OCI-LY1 (cell line): ENCODE measurements around the gene FAM76A.

ENCODE experiments used
- H2AFZ ChIP-seq: fragments of 200-600 bp; sonication (generic), shearing (Covaris generic); 2 replicates; pipeline ENCODE4 v1.6.0; 2014; ENCODE audit warnings: antibody characterized with exemption, mild to moderate bottlenecking, low read length
- H3F3A ChIP-seq: fragments of 200-600 bp; sonication (generic), shearing (Covaris generic); 2 replicates; pipeline ENCODE4 v1.6.0; 2014; ENCODE audit warnings: mild to moderate bottlenecking, antibody characterized with exemption, low read length, moderate library complexity; ENCODE audit not compliant: insufficient read depth
- H3K27ac ChIP-seq: fragments of 200-600 bp; sonication (generic); 2 replicates; pipeline ENCODE4 v1.5.1; 2014; ENCODE audit warnings: low read length, mixed run types, mild to moderate bottlenecking, low read depth; ENCODE audit not compliant: poor library complexity, severe bottlenecking
- H3K27me3 ChIP-seq: fragments of 200-600 bp; sonication (generic); 2 replicates; pipeline ENCODE4 v1.6.0; 2014; ENCODE audit warnings: antibody characterized with exemption, mild to moderate bottlenecking, low read length, moderate library complexity; ENCODE audit not compliant: insufficient read depth
- H3K36me3 ChIP-seq: fragments of 200-600 bp; sonication (generic); 2 replicates; pipeline ENCODE4 v1.6.1; 2014; ENCODE audit warnings: mild to moderate bottlenecking, antibody characterized with exemption, low read length, moderate library complexity, mixed read lengths; ENCODE audit not compliant: insufficient read depth
- H3K4me1 ChIP-seq: fragments of 200-600 bp; sonication (generic); 2 replicates; pipeline ENCODE4 v1.5.1; 2014; ENCODE audit warnings: mild to moderate bottlenecking, low read length, moderate library complexity; ENCODE audit not compliant: insufficient read depth, severe bottlenecking
- H3K4me2 ChIP-seq: fragments of 200-600 bp; sonication (generic), shearing (Covaris generic); 2 replicates; pipeline ENCODE4 v1.6.1; 2014; ENCODE audit warnings: low read length
- H3K4me3 ChIP-seq: fragments of 200-600 bp; sonication (generic); 2 replicates; pipeline ENCODE4 v1.5.1; 2014; ENCODE audit warnings: low read length, low read depth, mild to moderate bottlenecking, mixed read lengths; ENCODE audit not compliant: poor library complexity, severe bottlenecking
- H3K79me2 ChIP-seq: fragments of 200-600 bp; shearing (Covaris generic); 2 replicates; pipeline ENCODE4 v1.6.1; 2016; ENCODE audit warnings: mixed run types, low read length, mixed read lengths; ENCODE audit not compliant: insufficient read depth
- H3K9ac ChIP-seq: fragments of 200-600 bp; sonication (generic), shearing (Covaris generic); 2 replicates; pipeline ENCODE4 v1.6.1; 2014; ENCODE audit warnings: mild to moderate bottlenecking, low read length, mixed read lengths
- H3K9me2 ChIP-seq: fragments of 200-600 bp; sonication (generic), shearing (Covaris generic); 2 replicates; pipeline ENCODE4 v1.6.1; 2014; ENCODE audit warnings: low read depth, mild to moderate bottlenecking, low read length, mixed read lengths
- H3K9me3 ChIP-seq: fragments of 200-600 bp; shearing (Covaris generic); 2 replicates; pipeline ENCODE4 v1.6.1; 2014; ENCODE audit warnings: low read length, mixed read lengths
- H4K20me1 ChIP-seq: fragments of 200-600 bp; sonication (generic), shearing (Covaris generic); 2 replicates; pipeline ENCODE4 v1.6.0; 2016; ENCODE audit warnings: mild to moderate bottlenecking, low read length; ENCODE audit not compliant: insufficient read depth
- EZH2 ChIP-seq: fragments of 200-600 bp; sonication (generic), shearing (Covaris generic); IDR thresholded peaks from 2 replicates; pipeline ENCODE4 v1.8.0; 2017; ENCODE audit warnings: borderline replicate concordance, mixed run types, mild to moderate bottlenecking, antibody characterized with exemption, low read length, moderate library complexity, mixed read lengths
- TF ChIP-seq, protein P1 (sequence below): fragments of 200-600 bp; sonication (generic), shearing (Covaris generic); IDR thresholded peaks from 2 replicates; pipeline ENCODE4 v1.5.1; 2017; ENCODE audit warnings: mild to moderate bottlenecking, antibody characterized with exemption, low read length, moderate library complexity, mixed read lengths

The FAM76A gene

DNA sequence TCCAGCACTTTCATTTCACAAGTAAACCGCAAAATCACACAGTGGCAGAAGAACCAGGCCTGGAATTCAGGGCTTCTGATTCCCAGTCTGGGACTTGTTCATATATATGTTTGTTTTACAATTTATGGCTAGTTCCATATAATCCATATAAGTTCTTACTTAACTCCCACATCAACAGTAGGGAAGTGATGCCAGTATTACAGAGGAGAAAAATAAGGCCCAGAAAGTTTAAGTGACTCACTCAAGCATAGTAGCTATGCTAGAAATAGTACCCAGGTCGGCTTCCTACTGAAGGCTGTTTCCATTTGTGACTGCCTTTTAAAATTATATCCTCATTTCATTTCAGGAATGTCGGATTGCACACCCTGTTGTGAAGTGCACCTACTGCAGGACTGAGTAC lies 1.4 kb downstream of the FAM76A start:
- H3K79me2 ChIP-seq, result no peaks in the 10 kb centered on the region
- H3K36me3 ChIP-seq, result peaks cover 6% of the 10 kb centered on the region; the same call in 1 of the 2 replicates
- no peaks in the 10 kb centered on the region for H3K9me2 ChIP-seq
- no peak overlapping the region for H3K27ac ChIP-seq
- H3K4me3 ChIP-seq, result peak overlapping the region; percentile 81
- H4K20me1 ChIP-seq, result no peaks in the 10 kb centered on the region
- peak overlapping the region; percentile 87 for H3K4me2 ChIP-seq
- H3K9ac ChIP-seq, result peak overlapping the region; percentile 77
- no peaks in the 10 kb centered on the region for H3K27me3 ChIP-seq
- no peak overlapping the region for H2AFZ ChIP-seq
- H3K9me3 ChIP-seq, result no peaks in the 10 kb centered on the region
- H3F3A ChIP-seq, result no peaks in the 10 kb centered on the region
- no peak for TF ChIP-seq EZH2
- TF ChIP-seq, protein P1, sequence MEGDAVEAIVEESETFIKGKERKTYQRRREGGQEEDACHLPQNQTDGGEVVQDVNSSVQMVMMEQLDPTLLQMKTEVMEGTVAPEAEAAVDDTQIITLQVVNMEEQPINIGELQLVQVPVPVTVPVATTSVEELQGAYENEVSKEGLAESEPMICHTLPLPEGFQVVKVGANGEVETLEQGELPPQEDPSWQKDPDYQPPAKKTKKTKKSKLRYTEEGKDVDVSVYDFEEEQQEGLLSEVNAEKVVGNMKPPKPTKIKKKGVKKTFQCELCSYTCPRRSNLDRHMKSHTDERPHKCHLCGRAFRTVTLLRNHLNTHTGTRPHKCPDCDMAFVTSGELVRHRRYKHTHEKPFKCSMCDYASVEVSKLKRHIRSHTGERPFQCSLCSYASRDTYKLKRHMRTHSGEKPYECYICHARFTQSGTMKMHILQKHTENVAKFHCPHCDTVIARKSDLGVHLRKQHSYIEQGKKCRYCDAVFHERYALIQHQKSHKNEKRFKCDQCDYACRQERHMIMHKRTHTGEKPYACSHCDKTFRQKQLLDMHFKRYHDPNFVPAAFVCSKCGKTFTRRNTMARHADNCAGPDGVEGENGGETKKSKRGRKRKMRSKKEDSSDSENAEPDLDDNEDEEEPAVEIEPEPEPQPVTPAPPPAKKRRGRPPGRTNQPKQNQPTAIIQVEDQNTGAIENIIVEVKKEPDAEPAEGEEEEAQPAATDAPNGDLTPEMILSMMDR, result no peak
- peaks cover 20% of the 10 kb centered on the region for H3K4me1 ChIP-seq

DNA sequence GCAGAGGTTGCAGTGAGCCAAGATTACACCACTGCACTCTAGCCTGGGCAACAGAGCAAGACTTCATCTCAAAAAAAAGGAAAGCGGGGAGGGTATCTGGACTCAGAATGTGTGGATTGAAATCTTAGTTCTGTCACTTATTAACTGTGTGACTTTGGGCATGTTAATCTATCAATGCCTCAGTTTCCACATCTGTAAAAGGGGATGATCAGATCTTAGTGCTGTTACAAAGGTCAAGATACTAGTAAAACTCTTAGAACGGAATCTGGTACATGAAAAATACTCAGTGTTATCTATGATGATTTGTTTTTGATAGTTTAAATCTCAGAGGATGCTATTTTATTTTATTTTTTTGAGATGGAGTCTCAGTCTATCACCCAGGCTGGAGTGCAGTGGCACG lies 10.5 kb downstream of the FAM76A start:
- H3K9me2 ChIP-seq, result no peaks in the 10 kb centered on the region
- H3K9ac ChIP-seq, result no peak overlapping the region
- no peak overlapping the region for H3K4me2 ChIP-seq
- H3K9me3 ChIP-seq, result no peaks in the 10 kb centered on the region
- H3K36me3 ChIP-seq, result peaks cover 39% of the 10 kb centered on the region
- H3K4me1 ChIP-seq, result no peaks in the 10 kb centered on the region
- H3K79me2 ChIP-seq, result no peaks in the 10 kb centered on the region
- no peak overlapping the region for H3K27ac ChIP-seq
- TF ChIP-seq, protein P1, result no peak
- TF ChIP-seq EZH2, result no peak
- no peak overlapping the region for H2AFZ ChIP-seq
- H3F3A ChIP-seq, result no peaks in the 10 kb centered on the region
- H4K20me1 ChIP-seq, result no peaks in the 10 kb centered on the region
- no peaks in the 10 kb centered on the region for H3K27me3 ChIP-seq
- H3K4me3 ChIP-seq, result no peak overlapping the region

DNA sequence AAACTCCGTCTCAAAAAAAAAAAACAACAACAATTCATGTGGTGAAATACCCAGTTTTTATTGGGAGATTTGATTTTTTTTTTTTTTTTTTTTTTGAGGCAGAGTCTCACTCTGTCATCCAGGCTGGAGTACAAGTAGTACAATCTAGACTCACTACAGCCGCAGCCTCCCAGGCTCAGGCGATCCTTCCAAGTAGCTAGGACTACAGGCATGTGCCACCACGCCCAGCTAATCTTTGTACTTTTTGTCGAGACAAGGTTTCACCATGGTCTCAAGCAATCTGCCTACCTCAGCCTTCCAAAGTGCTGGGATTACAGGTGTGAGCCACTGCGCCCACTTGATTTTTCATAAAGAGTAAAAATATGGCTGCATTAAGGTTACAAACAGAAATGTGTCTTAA lies 15.4 kb downstream of the FAM76A start:
- H3K9me3 ChIP-seq, result no peaks in the 10 kb centered on the region
- no peak overlapping the region for H3K4me2 ChIP-seq
- H3K79me2 ChIP-seq, result no peaks in the 10 kb centered on the region
- no peak overlapping the region for H3K9ac ChIP-seq
- H3K4me1 ChIP-seq, result no peaks in the 10 kb centered on the region
- H3F3A ChIP-seq, result no peaks in the 10 kb centered on the region
- H4K20me1 ChIP-seq, result no peaks in the 10 kb centered on the region
- H3K27me3 ChIP-seq, result no peaks in the 10 kb centered on the region
- no peaks in the 10 kb centered on the region for H3K9me2 ChIP-seq
- TF ChIP-seq, protein P1, result no peak
- TF ChIP-seq EZH2, result no peak
- peaks cover 26% of the 10 kb centered on the region; the same call in 1 of the 2 replicates for H3K36me3 ChIP-seq
- no peak overlapping the region for H3K4me3 ChIP-seq
- H2AFZ ChIP-seq, result no peak overlapping the region
- no peak overlapping the region for H3K27ac ChIP-seq
